Stimulated activated CD4-positive, alpha-beta T cell treated with anti-CD3 and anti-CD28 coated beads, Interleukin-4, amount 100 ng/mL, for 1 hour (primary cell): ENCODE results near the gene SELENOW.
"Not testable (repeated sequence)": the region's sequence is repeated elsewhere in the genome, so short reads cannot be mapped to it uniquely, and the experiment has no call there.

ENCODE experiments used
- DNase-seq: peaks from one replicate; pipeline ENCODE4 v3.0.0-alpha.2; 2020

Gene SELENOW

DNA sequence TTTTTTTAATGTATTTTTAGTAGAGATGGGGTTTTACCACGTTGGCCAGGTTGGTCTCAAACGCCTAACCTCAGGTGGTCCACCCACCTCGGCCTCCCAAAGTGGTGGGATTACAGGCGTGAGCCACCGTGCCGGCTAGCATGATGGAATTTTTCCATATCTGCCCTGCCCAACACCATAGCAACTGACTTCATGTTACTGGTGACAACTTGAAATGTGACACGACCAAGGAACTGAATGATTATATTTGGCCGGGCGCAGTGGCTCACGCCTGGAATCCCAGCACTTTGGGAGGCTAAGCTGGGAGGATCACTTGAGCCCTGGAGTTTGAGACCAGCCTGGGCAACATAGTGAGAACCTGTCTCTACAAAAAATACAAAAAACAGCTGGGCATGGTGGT lies 8.8 kb downstream of the SELENOW start:
- not testable (repeated sequence) for DNase-seq

DNA sequence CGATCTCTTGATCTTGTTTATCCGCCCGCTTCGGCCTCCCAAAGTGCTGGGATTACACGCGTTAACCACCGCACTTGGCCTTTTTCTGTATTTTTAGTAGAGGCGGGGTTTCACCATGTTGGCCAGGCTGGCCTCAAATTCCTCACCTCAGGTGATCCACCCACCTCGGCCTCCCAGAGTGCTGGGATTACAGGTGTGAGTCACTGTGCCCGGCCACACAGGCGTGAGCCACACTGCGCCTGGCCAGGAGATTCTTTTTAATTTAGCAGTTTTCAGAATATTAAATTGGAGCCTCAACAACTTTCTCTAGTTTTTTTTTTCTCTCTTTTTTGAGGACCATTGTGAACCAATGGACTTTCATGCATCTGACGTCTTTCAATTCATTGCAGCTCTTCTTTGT lies 11.3 kb downstream of the SELENOW start:
- DNase-seq: not testable (repeated sequence)

DNA sequence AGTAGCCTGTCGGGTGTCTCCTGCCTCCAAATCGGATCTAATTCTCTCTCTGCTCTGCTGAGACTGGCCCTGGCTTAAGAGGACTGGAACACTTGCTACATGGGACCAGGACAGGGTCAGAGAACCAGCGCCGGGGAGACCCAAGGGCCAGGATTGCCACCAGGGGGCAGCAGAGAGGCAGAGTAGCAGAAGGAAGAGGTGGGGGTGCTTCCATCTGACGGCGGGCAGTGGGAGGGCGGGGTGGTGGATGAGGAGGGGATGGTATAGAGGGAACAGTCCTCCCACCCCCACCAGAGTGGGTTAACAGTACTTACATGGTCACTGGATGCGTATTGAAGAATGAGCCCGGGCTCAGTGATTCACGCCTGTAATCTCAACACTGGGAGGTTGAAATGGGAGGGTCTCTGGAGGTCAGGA lies 11.9 kb downstream of the SELENOW start:
- DNase-seq: peak; percentile 89

DNA sequence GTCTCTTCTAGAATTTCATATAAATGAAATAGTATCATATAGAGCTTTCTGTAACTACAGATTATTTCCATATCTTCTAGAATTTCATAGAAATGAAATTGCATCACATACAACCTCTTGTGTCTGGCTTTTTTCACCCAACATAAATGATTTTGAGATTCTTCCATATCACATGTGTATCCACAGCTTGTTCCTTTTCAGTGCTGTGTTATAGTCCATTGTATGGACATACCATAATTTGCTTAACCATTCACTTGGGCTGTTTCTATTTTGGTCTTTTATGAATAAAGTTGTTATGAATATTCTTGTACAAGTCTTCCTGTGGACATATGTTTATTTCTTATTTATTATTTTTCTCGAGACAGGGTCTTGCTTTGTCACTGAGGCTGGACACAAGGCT lies 14.1 kb downstream of the SELENOW start:
- no peak for DNase-seq

DNA sequence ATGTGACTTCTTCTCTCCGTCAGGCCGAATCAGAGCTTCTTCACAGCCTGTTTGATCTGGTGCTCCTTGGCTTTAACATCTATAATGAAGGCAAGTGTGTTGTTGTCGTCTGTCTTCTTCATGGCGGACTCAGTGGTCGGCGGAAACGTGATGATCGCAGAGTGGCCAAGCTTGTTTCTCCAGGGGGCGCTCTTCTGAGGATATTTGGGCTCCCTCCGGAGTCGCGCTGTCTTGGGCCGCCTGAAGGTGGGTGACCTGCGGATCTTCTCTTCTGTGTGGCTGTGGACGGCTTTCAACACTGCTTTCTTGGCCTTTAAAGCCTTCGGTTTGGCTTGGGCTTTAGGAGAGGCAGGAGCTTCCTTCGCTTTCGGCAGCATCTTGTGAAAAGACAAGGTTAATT lies 16.0 kb downstream of the SELENOW start:
- DNase-seq: no peak

DNA sequence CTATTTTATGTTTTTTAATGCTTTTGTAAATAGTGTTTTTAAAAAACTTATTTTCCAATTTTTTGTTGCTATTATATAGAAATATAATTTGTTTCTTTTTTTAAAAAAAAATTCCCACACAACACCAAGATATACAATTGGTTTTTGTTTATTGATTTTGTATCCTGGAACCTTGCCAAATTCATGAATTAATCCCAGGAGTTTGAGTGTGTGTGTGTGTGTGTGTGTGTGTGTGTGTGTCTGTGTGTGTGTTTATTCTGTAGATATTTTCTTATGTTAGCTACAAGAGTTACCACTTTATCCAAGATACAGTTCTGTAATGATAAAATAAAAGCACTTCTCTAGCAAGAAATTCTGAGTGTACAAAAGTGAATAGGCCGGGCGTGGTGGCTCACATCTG lies 18.3 kb downstream of the SELENOW start:
- DNase-seq: no peak

DNA sequence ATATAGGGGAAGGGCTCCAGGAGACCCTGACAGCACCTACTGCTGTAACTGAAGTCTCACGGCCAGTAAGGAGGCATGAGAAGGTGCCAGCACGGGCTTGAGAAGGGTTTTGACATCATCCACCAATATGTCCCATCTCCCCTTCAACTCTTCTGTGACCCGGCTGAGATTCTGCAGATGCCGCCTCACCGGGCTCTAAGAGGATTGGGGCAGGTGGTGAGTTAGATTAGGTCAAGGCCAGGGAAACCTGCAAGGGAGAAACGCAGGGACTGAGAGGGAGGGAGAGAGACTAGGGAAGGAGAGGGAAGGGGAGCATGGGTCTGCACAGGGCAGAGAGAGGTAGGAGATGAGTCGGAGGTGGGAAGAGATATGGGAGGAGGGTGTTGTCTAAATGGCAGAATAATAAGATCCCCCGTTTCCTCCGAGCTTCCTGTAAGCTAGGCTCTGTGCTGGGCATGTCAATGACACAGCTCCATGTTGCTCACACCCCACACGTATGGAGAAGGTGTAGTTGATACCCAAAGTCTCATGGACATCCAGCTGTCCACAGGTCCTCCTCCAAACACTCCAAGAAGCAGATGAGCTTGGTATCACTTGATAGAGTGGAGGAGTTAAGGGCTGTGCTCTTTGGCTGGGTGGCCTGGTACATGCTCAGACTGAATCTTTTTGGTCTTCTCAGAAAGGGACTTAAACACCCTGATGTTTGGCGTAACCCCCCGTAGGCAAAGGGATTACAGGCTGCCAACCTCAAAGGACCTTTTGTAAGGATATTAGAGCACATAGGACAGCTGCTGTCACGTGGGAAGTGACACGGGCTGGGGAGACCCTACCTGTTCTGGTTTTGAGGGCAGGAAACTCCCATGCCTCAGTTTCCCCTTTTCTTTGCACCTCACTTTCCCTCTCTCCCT lies 19.7 kb downstream of the SELENOW start:
- no peak for DNase-seq

DNA sequence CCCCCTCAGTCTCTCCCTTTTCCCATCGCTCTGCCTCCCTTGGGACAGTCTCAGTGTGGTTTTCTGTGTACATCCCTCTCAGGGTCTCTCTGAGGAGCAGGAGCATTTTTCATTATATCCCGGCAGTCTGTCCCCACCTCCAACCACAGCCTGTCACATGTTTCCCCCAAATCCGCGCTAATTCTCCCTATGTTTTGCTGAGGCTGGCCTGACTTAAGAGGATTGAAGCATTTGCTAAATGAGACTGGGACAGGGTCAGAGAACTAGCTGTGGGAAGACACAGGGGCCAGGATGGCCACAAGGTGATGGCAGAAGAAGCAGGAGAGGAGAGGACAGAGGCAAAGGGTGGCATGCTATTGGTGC lies 20.4 kb downstream of the SELENOW start:
- DNase-seq: no peak

DNA sequence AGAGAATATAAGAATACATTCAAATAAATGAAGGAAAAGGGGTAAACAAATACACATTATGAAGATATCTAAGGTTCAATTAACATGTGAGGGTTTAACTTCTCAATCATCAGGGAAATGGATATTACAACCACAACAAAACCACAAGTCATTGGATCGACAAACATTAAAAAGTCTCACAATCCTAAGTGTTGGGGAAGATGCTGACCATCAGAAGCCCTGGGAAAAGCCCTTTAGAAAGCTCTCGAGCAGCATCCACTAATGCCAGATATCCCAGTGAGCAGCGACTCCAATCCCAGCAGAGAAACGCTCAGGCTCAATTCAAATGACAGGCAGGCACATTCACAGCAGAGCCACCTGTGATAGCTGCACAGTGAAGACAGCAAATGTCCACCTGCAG lies 22.8 kb downstream of the SELENOW start:
- DNase-seq: no peak

DNA sequence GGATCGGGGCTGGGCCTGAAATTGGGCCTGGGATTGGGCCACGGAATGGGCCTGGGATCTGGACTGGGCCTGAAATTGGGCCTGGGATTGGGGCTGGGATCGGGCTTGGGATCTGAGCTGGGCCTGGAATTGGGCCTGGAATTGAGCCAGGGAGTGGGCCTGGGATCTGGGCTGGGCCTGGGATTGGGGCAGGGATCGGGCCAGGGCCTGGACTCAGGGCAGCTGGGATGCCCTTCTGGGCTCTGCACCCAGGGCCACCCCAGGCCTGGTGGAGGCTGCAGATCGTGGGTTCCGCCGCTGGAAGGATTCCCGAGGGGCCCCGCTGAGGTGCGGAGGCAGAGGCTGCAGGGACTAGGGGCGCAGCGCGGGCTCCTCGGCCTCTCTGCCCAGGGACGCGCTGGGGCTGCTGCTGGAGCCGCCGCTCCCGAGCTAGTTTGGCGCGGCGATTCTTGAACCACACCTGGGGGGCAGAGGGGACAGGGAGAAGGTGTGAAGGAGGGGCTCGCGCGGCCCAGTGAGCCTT lies 24.1 kb downstream of the SELENOW start:
- no peak for DNase-seq

DNA sequence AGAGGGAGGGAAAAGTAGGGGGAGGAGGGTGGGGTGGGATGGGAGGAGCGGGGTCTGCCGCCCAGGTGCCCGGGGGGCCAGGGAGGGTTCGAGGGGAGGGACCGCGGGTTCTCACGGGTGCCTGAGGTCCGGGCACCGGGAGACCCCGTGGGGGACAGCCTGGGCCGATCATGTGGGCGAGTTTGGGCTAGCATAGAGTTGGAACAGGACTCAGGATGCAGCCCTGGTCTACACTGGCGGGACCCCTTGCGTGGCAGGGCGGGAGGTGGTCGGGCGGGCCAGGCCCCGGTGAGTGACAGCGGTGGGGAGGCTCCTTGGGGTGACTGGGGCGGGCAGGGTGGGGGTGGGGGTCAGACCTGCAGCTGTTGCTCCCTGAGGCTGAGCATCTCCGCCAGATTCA lies 24.6 kb downstream of the SELENOW start:
- DNase-seq: not testable (repeated sequence)

DNA sequence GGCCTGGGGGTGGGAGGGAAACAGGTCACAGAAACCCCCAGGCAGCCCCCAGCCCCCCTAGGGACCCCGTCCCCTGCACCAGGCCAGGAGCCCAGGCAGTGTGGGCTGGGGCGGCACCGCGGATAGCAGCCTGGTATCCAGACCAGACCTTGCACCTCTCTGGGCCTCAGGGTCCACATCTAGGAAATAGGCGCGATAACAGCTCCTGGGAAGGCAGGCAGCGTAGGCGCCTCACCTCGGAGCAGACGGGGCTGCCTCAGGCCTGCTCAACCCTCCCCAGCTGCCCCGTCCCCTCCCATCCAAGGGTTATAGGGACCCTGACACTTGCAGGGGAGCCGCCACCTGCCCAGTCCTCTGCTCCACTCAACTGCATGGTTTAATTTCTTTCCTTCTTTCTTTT lies 25.2 kb downstream of the SELENOW start:
- DNase-seq: not testable (repeated sequence)

DNA sequence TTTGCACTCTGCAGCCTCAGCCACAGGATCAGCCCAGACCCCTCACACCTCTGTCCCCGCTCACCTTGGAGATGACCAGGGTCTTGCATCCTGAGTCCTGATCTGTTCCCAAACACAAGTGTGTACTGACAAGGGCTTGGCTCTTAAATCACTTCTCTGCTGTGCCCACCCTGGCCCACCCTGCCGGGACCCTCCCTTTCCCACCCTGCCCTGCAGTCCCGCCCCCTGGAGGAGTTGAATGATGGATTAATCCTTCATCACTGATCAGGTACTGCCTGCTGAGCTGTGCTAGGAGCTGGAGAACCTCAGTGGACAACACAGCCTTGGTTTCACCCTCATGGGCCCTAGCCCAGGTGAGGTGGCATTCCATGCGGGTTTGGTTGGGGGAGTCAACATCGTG lies 25.9 kb downstream of the SELENOW start, which contains the start of gene TPRX1:
TPRX1 (minus strand) TSS at position 101 of the 400 bp plus-strand sequence; CDS start at position 89, 12 bp downstream.
- not testable (repeated sequence) for DNase-seq

DNA sequence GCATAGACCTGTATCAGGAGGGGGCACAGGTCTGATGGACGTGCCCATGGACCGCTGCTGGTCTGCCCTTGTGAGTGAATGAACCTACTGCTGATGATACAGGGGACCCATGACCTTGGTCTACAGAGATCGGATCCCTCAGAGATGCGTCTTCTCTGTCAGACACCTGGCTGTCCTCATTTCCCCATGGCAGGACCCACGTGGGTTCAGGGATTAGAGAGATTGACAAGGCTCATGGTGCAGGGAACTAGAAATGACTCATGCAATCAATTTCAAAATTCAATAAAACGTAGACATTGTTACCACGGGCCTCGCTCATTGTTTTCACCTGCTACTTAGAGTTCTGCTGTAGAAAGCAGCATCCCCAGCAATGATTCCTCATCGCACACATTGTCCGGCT lies 26.8 kb downstream of the SELENOW start:
- DNase-seq: no peak

DNA sequence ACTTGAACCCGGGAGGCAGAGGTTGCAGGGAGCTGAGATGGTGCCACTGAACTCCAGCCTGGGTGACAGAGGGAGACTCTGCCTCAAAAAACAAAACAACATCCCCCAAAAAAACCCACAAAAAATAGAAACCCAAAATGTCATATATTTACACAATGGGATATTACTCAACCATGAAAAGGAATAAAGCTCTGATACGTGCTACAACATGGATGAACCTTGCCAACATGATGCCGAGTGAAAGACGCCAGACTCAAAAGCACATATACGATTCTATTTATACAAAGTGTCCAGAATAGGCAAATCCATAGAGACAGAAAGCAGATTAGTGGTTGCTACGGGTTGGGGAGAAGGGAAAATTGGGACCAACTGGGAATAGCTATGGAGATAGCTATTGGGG lies 27.9 kb downstream of the SELENOW start:
- DNase-seq: no peak

DNA sequence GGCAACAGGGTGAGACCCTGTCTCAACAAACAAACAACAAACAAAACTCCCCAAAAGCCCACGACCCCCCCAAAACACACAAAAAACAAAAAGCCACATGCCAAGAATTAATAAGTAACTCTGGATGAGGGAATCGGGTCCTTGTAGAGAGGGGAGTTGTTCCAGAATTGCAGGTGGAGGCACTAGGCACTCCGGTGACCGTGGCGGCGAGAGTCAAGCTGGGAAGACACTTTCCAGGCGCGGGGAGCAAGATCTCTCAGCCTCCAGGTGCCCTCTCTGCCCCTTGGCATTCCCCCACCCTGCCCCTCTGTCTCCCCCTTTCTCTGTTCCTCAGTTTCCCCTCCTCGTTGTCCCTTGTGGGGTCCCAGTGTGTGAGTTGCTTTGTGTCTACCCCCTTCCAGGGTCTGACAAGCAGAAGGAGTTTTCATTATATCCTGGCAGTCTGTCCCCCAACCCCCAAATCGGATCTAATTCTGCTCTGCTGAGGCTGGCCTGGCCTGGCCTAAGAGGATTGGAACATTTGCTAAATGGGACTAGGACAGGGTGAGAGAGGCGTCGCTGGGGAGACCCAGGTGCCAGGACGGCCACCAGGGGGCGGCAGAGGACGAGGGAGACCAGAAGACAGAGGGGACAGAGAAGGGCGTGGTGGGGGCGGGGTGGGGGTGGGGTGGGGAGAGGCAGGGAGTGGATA lies 34.9 kb downstream of the SELENOW start:
- DNase-seq: peak; percentile 83

DNA sequence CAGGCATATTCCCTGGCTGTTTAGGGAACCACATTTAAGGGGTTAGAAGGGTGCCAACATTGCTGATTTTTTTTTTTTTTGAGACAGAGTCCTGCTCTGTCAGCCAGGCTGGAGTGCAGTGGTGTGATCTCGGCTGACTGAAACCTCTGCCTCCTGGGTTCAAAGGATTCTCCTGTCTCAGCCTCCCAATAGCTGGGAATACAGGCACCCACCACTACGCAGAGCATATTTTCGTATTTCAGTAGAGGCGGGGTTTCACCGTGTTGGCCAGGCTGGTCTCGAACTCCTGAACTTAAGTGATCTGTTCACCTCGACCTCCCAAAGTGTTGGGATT lies 35.5 kb downstream of the SELENOW start:
- no peak for DNase-seq

DNA sequence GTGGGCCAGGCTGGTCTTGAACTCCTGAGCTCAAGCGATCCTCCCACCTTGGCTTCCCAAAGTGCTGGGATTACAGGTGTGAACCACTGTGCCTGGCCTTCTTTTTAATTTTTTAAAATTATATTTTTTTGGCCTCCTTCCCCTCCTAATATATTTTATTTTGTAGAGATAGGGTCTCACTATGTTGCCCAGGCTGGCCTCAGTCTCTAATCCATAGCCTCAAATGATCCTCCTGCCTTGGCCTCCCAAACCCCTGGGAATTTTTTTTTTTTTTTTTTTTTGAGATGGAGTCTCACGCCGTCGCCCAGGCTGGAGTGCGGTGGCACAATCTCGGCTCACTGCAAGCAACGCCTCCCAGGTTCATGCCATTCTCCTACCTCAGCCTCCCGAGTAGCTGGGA lies 37.8 kb downstream of the SELENOW start:
- not testable (repeated sequence) for DNase-seq

DNA sequence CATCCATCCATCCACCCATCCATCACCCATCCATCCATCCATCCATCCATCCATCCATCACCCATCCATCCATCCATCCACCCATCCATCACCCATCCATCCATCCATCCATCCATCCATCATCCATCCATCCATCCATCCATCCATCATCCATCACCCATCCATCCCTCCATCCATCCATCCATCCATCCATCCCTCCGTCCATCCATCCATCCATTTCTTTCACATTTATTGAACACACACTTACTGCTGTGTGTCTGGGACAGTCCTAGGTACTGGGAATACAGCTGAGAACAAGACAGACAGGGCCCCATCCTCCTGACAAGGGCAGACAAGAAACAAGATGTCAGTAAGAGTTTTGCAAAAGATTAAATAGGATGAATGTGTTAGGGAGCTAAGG lies 39.7 kb downstream of the SELENOW start:
- not testable (repeated sequence) for DNase-seq

DNA sequence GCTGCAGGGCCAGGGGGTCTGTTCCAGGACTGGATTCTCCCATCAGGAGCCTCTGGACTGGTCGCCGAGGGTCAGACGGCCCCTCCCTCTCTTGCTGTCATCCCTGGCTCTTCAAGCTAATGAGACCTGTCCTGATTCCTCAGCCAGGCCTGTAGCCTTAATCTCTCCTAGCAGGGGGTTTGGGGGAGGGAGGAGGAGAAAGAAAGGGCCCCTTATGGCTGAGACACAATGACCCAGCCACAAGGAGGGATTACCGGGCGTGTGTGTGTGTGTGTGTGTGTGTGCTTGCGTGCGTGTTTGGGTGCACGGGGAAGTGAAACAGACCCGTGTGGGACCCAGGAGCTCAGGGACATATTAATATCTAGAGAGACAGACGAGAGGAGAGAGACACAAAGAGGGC lies 41.4 kb downstream of the SELENOW start:
- DNase-seq: no peak

DNA sequence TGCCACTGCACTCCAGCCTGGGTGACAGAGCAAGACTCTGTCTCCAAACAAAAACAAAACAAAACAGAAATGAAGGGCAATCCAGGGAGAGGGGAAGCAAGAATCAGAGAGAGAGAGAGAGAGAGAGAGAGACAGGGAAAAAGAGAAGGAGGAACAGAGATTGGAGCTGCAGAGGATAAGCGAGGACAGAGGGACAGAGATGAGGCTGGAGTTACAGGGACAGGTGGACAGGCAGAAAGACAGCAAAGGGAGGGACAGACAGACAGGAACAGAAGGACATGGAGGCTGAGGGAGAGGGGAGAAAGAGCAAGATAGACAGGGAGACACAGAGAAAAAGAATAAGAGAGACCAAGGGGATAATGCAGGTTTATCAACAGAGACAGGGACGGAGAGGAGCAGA lies 41.9 kb downstream of the SELENOW start:
- DNase-seq: no peak

DNA sequence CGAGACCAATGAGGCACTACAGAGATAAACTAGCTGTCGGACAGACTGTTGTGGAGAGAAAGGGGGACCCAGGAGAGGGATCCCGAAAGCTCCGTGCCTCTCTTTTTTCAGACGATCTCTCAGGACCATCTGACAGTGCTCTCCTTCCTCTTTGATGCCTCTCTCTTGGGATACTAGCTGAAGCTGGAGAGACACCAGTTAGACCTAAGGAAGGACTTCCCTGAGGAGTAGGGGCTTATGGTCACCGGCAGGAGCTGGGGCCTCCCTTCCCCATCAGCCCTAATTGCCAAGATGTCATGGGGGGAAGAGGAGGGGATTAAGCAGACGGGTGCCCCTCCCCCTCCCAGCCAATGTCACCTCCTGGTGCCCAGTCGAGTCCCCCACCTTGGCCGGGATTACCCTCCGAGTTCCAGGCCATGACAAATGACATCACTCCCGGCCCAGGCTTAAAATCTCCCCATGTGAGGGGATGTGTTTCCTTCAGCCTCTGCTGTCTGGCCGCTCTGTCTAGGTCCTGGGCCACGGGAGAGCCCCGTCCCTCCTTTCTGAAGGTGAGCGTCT lies 43.0 kb downstream of the SELENOW start, which contains the start of gene CRX:
CRX (plus strand) TSS at position 478 of the 561 bp plus-strand sequence. CDS start 12,507 bp downstream, outside the sequence.
- no peak for DNase-seq

DNA sequence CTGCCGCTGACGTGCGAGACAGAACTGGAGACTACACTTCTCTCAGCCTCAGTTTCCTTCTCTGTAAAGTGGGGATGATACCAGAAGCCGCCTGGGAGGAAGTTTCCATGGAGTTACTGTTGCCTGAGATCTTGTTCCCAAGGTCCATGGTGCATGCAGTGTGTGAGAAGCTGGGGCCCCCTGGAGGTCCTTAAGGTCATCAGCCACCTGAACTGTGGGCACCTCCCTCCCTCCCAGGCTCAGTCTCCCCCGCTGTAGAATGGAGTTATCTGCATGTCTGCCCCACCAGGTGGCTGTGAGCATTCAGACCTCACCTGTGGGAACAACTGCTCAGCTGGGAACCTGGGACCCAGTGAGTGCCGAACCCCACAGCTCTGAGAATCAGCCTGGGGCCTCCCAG lies 45.9 kb downstream of the SELENOW start:
- DNase-seq: no peak

DNA sequence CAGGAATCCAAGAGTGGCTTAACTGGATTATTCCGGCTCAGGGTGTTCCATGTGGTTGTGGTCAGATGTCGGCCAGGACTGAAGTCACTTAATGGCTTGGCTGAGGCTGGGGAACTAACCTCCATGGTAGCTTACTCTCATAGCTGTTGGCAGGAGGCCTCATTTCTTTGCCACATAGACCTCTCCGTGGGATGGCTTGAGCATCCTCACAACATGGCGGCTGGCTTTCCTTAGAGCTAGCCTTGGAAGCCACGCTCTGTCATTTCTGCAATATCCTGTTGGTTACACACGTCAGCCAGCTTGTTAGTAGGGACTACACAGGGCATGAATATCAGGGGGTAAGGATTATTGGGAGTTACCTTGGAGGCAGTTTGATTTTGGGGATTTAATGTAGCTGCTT lies 48.3 kb downstream of the SELENOW start:
- DNase-seq: no peak
